ENCODE measurements around the gene CUEDC1.

CUEDC1 gene

GRCh38 chr17:57945996-57946797 is 9.0 kb downstream of the CUEDC1 start:
- Histone ChIP-seq H3K4me1 (ENCODE audit: control insufficient read depth in 2 of 2, insufficient read depth in 1 of 2, low read depth in 1 of 2, low read length in 2 of 2) (peaks cover 29 to 41% of the 10 kb centered on the region in 2 donors), H4K91ac (ENCODE audit: low read depth, low read length, poor library complexity) (no peak overlapping the region), H3K14ac (ENCODE audit: low read length) (no peak overlapping the region), H3K18ac (ENCODE audit: low read length) (peak overlapping the region; percentile 15), H3K4ac (ENCODE audit: low read length) (no peak overlapping the region), H3K4me3 (ENCODE audit: low read length in 2 of 2) (no peak overlapping the region), H4K8ac (ENCODE audit: low read depth, low read length) (no peak overlapping the region), H2BK15ac (ENCODE audit: low read length) (no peak overlapping the region), H3K36me3 (replicated peaks in 1 of 2; ENCODE audit: control insufficient read depth in 2 of 2, insufficient read depth in 2 of 2, low read length in 2 of 2) (peaks cover 0 to 3% of the 10 kb centered on the region in 2 donors), H2BK12ac (ENCODE audit: low read length) (no peak overlapping the region), H3K79me1 (ENCODE audit: low read depth, low read length) (no peaks in the 10 kb centered on the region), H2BK120ac (ENCODE audit: low read depth, low read length) (no peak overlapping the region), H3K9me3 (replicated peaks in 1 of 2; ENCODE audit: control insufficient read depth in 2 of 2, insufficient read depth in 1 of 2, low read depth in 1 of 2, low read length in 2 of 2) (no peaks in the 10 kb centered on the region), H2AK5ac (ENCODE audit: low read depth, low read length) (no peak overlapping the region), H2AFZ (ENCODE audit: low read length) (no peak overlapping the region), H3K27me3 (ENCODE audit: control insufficient read depth in 3 of 3, insufficient read depth in 3 of 3, low read depth in 1 of 3, low read length in 3 of 3) (no peaks in the 10 kb centered on the region), H2BK5ac (ENCODE audit: low read length) (no peak overlapping the region), H3K9ac (ENCODE audit: low read depth, low read length, poor library complexity) (no peak overlapping the region), H3K27ac (replicated peaks; ENCODE audit: low read length) (no peak overlapping the region), H3K4me2 (ENCODE audit: insufficient read depth, low read length, poor library complexity, severe bottlenecking) (no peak overlapping the region), H3K23ac (ENCODE audit: low read depth, low read length, poor library complexity) (no peak overlapping the region)
- no CpG with 5 or more reads among the region's 6 CpGs for WGBS, 2 donors (ENCODE audit: extremely low coverage in 2 of 2, insufficient read length in 2 of 2, insufficient replicate concordance in 1 of 2)
- no peak for DNase-seq (ENCODE audit: low spot score)

- WGBS, 2 donors (ENCODE audit: extremely low coverage in 2 of 2, insufficient read length in 2 of 2, insufficient replicate concordance in 1 of 2): no CpG with 5 or more reads among the region's 6 CpGs
- no peaks in the 10 kb centered on the region for H3K9me3 ChIP-seq (replicated peaks in 1 of 2; ENCODE audit: control insufficient read depth in 2 of 2, insufficient read depth in 1 of 2, low read depth in 1 of 2, low read length in 2 of 2)
- no peak overlapping the region for H3K18ac ChIP-seq (ENCODE audit: low read length)
- H3K4me3 ChIP-seq (ENCODE audit: low read length in 2 of 2): no peak overlapping the region
- H2BK120ac ChIP-seq (ENCODE audit: low read depth, low read length): no peak overlapping the region
- H3K4me2 ChIP-seq (ENCODE audit: insufficient read depth, low read length, poor library complexity, severe bottlenecking): no peak overlapping the region
- H2BK5ac ChIP-seq (ENCODE audit: low read length): no peak overlapping the region
- peaks cover 0 to 3% of the 10 kb centered on the region in 2 donors for H3K36me3 ChIP-seq (replicated peaks in 1 of 2; ENCODE audit: control insufficient read depth in 2 of 2, insufficient read depth in 2 of 2, low read length in 2 of 2)
- H3K79me1 ChIP-seq (ENCODE audit: low read depth, low read length): no peaks in the 10 kb centered on the region
- H3K27me3 ChIP-seq (ENCODE audit: control insufficient read depth in 3 of 3, insufficient read depth in 3 of 3, low read depth in 1 of 3, low read length in 3 of 3): no peaks in the 10 kb centered on the region
- no peak overlapping the region for H2AK5ac ChIP-seq (ENCODE audit: low read depth, low read length)
- H3K14ac ChIP-seq (ENCODE audit: low read length): no peak overlapping the region
- H3K23ac ChIP-seq (ENCODE audit: low read depth, low read length, poor library complexity): no peak overlapping the region
- H2BK15ac ChIP-seq (ENCODE audit: low read length): no peak overlapping the region
- no peak overlapping the region for H4K8ac ChIP-seq (ENCODE audit: low read depth, low read length)
- H3K9ac ChIP-seq (ENCODE audit: low read depth, low read length, poor library complexity): no peak overlapping the region
- no peak overlapping the region for H2BK12ac ChIP-seq (ENCODE audit: low read length)
- no peak overlapping the region for H3K4ac ChIP-seq (ENCODE audit: low read length)
- H4K91ac ChIP-seq (ENCODE audit: low read depth, low read length, poor library complexity): no peak overlapping the region
- no peak overlapping the region for H2AFZ ChIP-seq (ENCODE audit: low read length)
- no peak overlapping the region for H3K27ac ChIP-seq (replicated peaks; ENCODE audit: low read length)
- no peak for DNase-seq (ENCODE audit: low spot score)
- H3K4me1 ChIP-seq (ENCODE audit: control insufficient read depth in 2 of 2, insufficient read depth in 1 of 2, low read depth in 1 of 2, low read length in 2 of 2): peaks cover 34 to 47% of the 10 kb centered on the region in 2 donors
Measured at GRCh38 chr17:57944908-57945307, 10.3 kb downstream of the CUEDC1 start.

- H3K79me1 ChIP-seq (ENCODE audit: low read depth, low read length): no peaks in the 10 kb centered on the region
- no CpG with 5 or more reads among the region's 3 CpGs for WGBS, 2 donors (ENCODE audit: extremely low coverage in 2 of 2, insufficient read length in 2 of 2, insufficient replicate concordance in 1 of 2)
- H4K91ac ChIP-seq (ENCODE audit: low read depth, low read length, poor library complexity): no peak overlapping the region
- no peak overlapping the region for H2BK15ac ChIP-seq (ENCODE audit: low read length)
- H2BK5ac ChIP-seq (ENCODE audit: low read length): no peak overlapping the region
- H3K4ac ChIP-seq (ENCODE audit: low read length): no peak overlapping the region
- H3K14ac ChIP-seq (ENCODE audit: low read length): no peak overlapping the region
- H3K27me3 ChIP-seq (ENCODE audit: control insufficient read depth in 3 of 3, insufficient read depth in 3 of 3, low read depth in 1 of 3, low read length in 3 of 3): no peaks in the 10 kb centered on the region
- H2AFZ ChIP-seq (ENCODE audit: low read length): no peak overlapping the region
- H3K9me3 ChIP-seq (replicated peaks in 1 of 2; ENCODE audit: control insufficient read depth in 2 of 2, insufficient read depth in 1 of 2, low read depth in 1 of 2, low read length in 2 of 2): no peaks in the 10 kb centered on the region
- H3K18ac ChIP-seq (ENCODE audit: low read length): no peak overlapping the region
- DNase-seq (ENCODE audit: low spot score): no peak
- H4K8ac ChIP-seq (ENCODE audit: low read depth, low read length): no peak overlapping the region
- H3K4me2 ChIP-seq (ENCODE audit: insufficient read depth, low read length, poor library complexity, severe bottlenecking): no peak overlapping the region
- H3K23ac ChIP-seq (ENCODE audit: low read depth, low read length, poor library complexity): no peak overlapping the region
- H3K36me3 ChIP-seq (replicated peaks in 1 of 2; ENCODE audit: control insufficient read depth in 2 of 2, insufficient read depth in 2 of 2, low read length in 2 of 2): peaks cover 0 to 3% of the 10 kb centered on the region in 2 donors
- no peak overlapping the region for H3K27ac ChIP-seq (replicated peaks; ENCODE audit: low read length)
- no peak overlapping the region for H2BK12ac ChIP-seq (ENCODE audit: low read length)
- peaks cover 36 to 49% of the 10 kb centered on the region in 2 donors for H3K4me1 ChIP-seq (ENCODE audit: control insufficient read depth in 2 of 2, insufficient read depth in 1 of 2, low read depth in 1 of 2, low read length in 2 of 2)
- H2AK5ac ChIP-seq (ENCODE audit: low read depth, low read length): no peak overlapping the region
- no peak overlapping the region for H2BK120ac ChIP-seq (ENCODE audit: low read depth, low read length)
- H3K4me3 ChIP-seq (ENCODE audit: low read length in 2 of 2): no peak overlapping the region
- no peak overlapping the region for H3K9ac ChIP-seq (ENCODE audit: low read depth, low read length, poor library complexity)
Measured at GRCh38 chr17:57943645-57944044, 11.6 kb downstream of the CUEDC1 start.

- peaks cover 34 to 46% of the 10 kb centered on the region in 2 donors for H3K4me1 ChIP-seq (ENCODE audit: control insufficient read depth in 2 of 2, insufficient read depth in 1 of 2, low read depth in 1 of 2, low read length in 2 of 2)
- no peak overlapping the region for H3K4me3 ChIP-seq (ENCODE audit: low read length in 2 of 2)
- no peaks in the 10 kb centered on the region for H3K27me3 ChIP-seq (ENCODE audit: control insufficient read depth in 3 of 3, insufficient read depth in 3 of 3, low read depth in 1 of 3, low read length in 3 of 3)
- no peak overlapping the region for H2AK5ac ChIP-seq (ENCODE audit: low read depth, low read length)
- no peak overlapping the region for H3K23ac ChIP-seq (ENCODE audit: low read depth, low read length, poor library complexity)
- no peak overlapping the region for H4K8ac ChIP-seq (ENCODE audit: low read depth, low read length)
- H3K18ac ChIP-seq (ENCODE audit: low read length): peak overlapping the region; percentile 63
- no CpG with 5 or more reads among the region's 6 CpGs for WGBS, 2 donors (ENCODE audit: extremely low coverage in 2 of 2, insufficient read length in 2 of 2, insufficient replicate concordance in 1 of 2)
- no peak overlapping the region for H3K4ac ChIP-seq (ENCODE audit: low read length)
- H2BK120ac ChIP-seq (ENCODE audit: low read depth, low read length): no peak overlapping the region
- no peak overlapping the region for H4K91ac ChIP-seq (ENCODE audit: low read depth, low read length, poor library complexity)
- no peak overlapping the region for H3K27ac ChIP-seq (replicated peaks; ENCODE audit: low read length)
- H2AFZ ChIP-seq (ENCODE audit: low read length): no peak overlapping the region
- H3K9ac ChIP-seq (ENCODE audit: low read depth, low read length, poor library complexity): no peak overlapping the region
- H2BK5ac ChIP-seq (ENCODE audit: low read length): no peak overlapping the region
- H3K79me1 ChIP-seq (ENCODE audit: low read depth, low read length): no peaks in the 10 kb centered on the region
- no peak overlapping the region for H3K14ac ChIP-seq (ENCODE audit: low read length)
- H2BK12ac ChIP-seq (ENCODE audit: low read length): no peak overlapping the region
- no peak overlapping the region for H3K4me2 ChIP-seq (ENCODE audit: insufficient read depth, low read length, poor library complexity, severe bottlenecking)
- H3K36me3 ChIP-seq (replicated peaks in 1 of 2; ENCODE audit: control insufficient read depth in 2 of 2, insufficient read depth in 2 of 2, low read length in 2 of 2): peaks cover 0 to 3% of the 10 kb centered on the region in 2 donors
- H2BK15ac ChIP-seq (ENCODE audit: low read length): no peak overlapping the region
- no peak for DNase-seq (ENCODE audit: low spot score)
- no peaks in the 10 kb centered on the region for H3K9me3 ChIP-seq (replicated peaks in 1 of 2; ENCODE audit: control insufficient read depth in 2 of 2, insufficient read depth in 1 of 2, low read depth in 1 of 2, low read length in 2 of 2)
Measured at GRCh38 chr17:57943140-57943539, 12.1 kb downstream of the CUEDC1 start.
